ENCODE measurements around the gene SRSF6. TPM values are rescaled to one million over a fixed set of nuclear protein-coding genes. Genes with fewer than 3 reads are reported as not detected.

SRSF6 gene
- 100 to 1,000 TPM in 3 of 4 donors, 10 to 100 TPM in 1; 60.3 to 153 (median 112) TPM for total RNA-seq

DNA sequence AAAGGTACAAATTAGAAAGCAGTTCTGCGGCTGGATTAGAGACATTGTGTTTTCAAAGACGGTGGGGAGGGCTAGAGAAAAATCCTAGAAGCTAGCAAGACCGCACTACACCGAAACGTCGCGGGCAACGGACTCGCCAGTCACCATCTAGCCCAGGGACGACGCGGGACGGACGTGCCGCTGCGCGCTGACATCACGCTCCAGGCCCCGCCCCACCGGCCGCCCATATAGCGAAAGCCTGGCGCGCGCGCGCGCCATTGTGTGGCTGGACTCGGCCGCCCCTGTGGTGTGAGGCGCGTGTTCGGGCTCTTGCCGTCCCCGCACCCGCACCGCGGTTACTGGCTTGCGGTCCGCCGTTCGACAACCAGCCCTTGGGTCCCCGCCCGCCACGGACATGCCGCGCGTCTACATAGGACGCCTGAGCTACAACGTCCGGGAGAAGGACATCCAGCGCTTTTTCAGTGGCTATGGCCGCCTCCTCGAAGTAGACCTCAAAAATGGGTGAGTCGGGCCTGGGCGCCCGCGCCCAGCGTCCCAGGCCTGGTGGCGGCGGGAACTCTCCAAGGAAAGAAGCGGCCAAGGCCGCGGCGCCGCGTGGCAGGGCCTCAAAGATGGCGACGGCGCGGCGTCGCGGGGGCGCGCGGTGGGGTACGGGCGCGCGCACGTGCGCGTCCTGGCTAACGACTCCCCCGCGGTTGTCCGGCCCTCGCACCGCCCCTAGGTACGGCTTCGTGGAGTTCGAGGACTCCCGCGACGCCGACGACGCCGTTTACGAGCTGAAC, at the start of gene SRSF6:
Gene SRSF6 (plus strand): TSS at position 257 of the 782 bp plus-strand sequence. CDS start 138 bp downstream, at position 395.
- Histone ChIP-seq H3K27ac (peak within 1 kb of the TSS; percentile 99 to 100), H3K27me3 (no peaks in the 10 kb centered on the region), H3K9me3 (no peaks in the 10 kb centered on the region), H3K36me3 (no peaks in the 10 kb centered on the region), H3K4me1 (peaks cover 7 to 10% of the 10 kb centered on the region in 2 donors), H3K4me3 (peak within 1 kb of the TSS; percentile 86 to 88)
- intact Hi-C loops (cut with DNase I; ENCODE audit: low total_unique reads), result no loop called here
- TF ChIP-seq POLR2A (IDR thresholded peaks at IDR 0.05), result peak; percentile 92 to 97
- TF ChIP-seq, protein P1, sequence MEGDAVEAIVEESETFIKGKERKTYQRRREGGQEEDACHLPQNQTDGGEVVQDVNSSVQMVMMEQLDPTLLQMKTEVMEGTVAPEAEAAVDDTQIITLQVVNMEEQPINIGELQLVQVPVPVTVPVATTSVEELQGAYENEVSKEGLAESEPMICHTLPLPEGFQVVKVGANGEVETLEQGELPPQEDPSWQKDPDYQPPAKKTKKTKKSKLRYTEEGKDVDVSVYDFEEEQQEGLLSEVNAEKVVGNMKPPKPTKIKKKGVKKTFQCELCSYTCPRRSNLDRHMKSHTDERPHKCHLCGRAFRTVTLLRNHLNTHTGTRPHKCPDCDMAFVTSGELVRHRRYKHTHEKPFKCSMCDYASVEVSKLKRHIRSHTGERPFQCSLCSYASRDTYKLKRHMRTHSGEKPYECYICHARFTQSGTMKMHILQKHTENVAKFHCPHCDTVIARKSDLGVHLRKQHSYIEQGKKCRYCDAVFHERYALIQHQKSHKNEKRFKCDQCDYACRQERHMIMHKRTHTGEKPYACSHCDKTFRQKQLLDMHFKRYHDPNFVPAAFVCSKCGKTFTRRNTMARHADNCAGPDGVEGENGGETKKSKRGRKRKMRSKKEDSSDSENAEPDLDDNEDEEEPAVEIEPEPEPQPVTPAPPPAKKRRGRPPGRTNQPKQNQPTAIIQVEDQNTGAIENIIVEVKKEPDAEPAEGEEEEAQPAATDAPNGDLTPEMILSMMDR (IDR thresholded peaks at IDR 0.05), result peak in 1 of 4 experiments; percentile 8
- peak; percentile 94 for DNase-seq

DNA sequence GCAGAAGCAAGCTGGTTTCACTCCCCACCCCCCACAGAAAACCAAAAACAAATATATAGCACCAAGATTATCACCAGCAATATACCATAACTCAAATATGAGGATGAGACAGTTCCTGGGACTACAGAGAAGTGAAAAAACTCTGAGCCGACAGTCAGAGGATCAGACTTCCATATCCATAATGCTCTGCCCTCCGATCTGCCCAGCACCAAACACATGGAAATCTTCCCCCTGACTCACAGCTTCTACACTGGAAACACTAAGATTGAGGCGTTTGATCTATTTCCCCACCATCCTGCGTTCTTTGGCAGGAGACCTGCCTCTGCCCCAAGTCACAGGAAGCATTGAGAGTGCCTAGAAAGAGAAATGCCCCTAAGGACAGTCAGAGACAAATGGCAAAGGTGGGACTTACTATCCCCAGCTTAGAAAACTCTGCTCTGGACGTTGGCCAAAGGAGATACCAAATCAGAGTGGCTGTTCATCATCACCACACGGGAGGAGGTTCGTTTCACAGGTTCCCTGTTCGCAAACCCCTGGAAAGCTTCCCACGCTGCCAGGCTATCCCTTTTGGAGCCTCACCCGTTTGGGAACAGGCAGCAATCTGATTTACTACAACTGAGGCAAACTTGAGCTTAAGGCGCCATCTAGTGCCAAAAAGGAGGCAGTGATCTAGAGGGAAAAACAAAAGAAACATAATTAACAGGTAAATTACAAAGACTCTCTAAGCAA, 48.7 kb upstream of the SRSF6 start:
- Histone ChIP-seq H3K4me3 (no peak overlapping the region), H3K27ac (no peak overlapping the region), H3K27me3 (no peaks in the 10 kb centered on the region), H3K36me3 (no peaks in the 10 kb centered on the region), H3K4me1 (no peaks in the 10 kb centered on the region), H3K9me3 (no peaks in the 10 kb centered on the region)
- intact Hi-C loops (cut with DNase I; ENCODE audit: low total_unique reads), result no loop called here
- DNase-seq, result no peak
- TF ChIP-seq, protein P1 (IDR thresholded peaks at IDR 0.05), result no peak
- no peak for TF ChIP-seq POLR2A (IDR thresholded peaks at IDR 0.05)

DNA sequence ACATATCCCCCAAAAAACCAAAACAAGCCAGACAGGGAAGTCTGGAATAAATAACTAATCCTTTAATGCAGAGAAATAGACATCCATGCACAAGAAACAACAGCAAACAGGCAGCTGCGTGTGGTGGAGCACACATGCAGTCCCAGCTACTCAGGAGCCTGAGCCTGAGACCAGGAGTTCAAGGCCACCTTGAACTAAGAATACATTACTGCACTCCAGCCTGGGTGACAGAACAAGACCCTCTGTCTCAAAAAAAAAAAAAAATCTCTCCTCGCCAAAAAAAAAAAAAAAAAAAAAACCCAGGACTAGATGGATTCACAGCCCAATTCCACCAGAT, 48.2 kb upstream of the SRSF6 start:
- H3K4me3 ChIP-seq, result no peak overlapping the region
- TF ChIP-seq, protein P1 (IDR thresholded peaks at IDR 0.05), result no peak
- TF ChIP-seq POLR2A (IDR thresholded peaks at IDR 0.05), result no peak
- no peak for DNase-seq
- H3K36me3 ChIP-seq, result no peaks in the 10 kb centered on the region
- H3K27ac ChIP-seq, result no peak overlapping the region
- H3K27me3 ChIP-seq, result no peaks in the 10 kb centered on the region
- H3K4me1 ChIP-seq, result no peaks in the 10 kb centered on the region
- H3K9me3 ChIP-seq, result no peaks in the 10 kb centered on the region
- intact Hi-C loops (cut with DNase I; ENCODE audit: low total_unique reads), result no loop called here

DNA sequence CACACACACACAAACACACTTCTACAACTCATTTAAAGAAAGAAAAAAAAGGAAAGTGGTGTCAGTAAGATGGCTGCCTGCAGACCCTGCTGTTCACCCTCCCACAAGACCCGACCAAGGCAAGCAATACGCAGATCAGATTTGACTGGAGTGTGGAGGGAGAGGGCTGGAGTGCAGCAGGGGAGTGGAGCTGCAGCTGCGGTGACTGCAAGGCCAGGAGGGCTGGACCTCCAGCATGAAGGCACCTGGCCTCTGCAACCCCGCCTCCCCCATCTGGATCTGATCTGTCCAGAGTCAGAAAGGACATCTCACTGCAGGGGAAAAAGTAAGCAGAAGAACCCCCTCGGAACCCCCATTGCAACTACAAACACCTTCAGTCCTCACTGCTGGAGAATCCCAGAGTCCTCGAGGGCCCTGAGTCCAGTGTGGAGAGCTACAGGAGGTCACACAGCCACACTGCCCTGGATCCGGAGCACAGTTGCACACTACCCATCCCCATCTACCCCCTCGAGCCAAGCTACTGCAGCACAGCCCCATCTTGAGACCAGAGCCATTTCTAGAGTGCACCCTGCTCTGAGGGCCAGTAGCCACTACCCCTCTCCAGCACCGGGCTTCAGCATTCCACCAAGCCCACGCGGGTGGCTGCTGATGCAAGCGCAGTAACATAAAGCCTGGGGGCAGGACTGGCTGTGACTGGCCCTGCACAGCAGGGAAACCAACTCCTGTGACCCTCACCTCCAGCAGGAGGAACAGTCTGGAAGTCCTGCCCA, 41.9 kb upstream of the SRSF6 start:
- peaks cover 0 to 6% of the 10 kb centered on the region in 2 donors for H3K9me3 ChIP-seq
- no peaks in the 10 kb centered on the region for H3K27me3 ChIP-seq
- intact Hi-C loops (cut with DNase I; ENCODE audit: low total_unique reads), result no loop called here
- H3K36me3 ChIP-seq, result no peaks in the 10 kb centered on the region
- no peak for DNase-seq
- H3K4me1 ChIP-seq, result no peaks in the 10 kb centered on the region
- TF ChIP-seq, protein P1 (IDR thresholded peaks at IDR 0.05), result no peak
- TF ChIP-seq POLR2A (IDR thresholded peaks at IDR 0.05), result no peak
- no peak overlapping the region for H3K4me3 ChIP-seq
- no peak overlapping the region for H3K27ac ChIP-seq
